D721Med (cell line): ENCODE measurements around the gene ZBTB1.
"Not testable (repeated sequence)": the region's sequence is repeated elsewhere in the genome, so short reads cannot be mapped to it uniquely, and the experiment has no call there.

Experiments
- DNase-seq: peaks from one replicate; pipeline ENCODE4 v3.0.0; 2011; ENCODE audit warnings: low spot score; ENCODE audit not compliant: insufficient read length
- FAIRE-seq: peaks from 2 replicates; lab custom pipeline; 2011; peaks lifted over from hg19 to GRCh38; lab: Jason Lieb, UNC
- CTCF ChIP-seq: IDR thresholded peaks from 2 replicates; pipeline ENCODE4 v1.5.1; 2012; ENCODE audit warnings: mild to moderate bottlenecking, control low read depth; ENCODE audit not compliant: insufficient read depth; ENCODE audit errors: missing control alignments

The ZBTB1 gene

DNA sequence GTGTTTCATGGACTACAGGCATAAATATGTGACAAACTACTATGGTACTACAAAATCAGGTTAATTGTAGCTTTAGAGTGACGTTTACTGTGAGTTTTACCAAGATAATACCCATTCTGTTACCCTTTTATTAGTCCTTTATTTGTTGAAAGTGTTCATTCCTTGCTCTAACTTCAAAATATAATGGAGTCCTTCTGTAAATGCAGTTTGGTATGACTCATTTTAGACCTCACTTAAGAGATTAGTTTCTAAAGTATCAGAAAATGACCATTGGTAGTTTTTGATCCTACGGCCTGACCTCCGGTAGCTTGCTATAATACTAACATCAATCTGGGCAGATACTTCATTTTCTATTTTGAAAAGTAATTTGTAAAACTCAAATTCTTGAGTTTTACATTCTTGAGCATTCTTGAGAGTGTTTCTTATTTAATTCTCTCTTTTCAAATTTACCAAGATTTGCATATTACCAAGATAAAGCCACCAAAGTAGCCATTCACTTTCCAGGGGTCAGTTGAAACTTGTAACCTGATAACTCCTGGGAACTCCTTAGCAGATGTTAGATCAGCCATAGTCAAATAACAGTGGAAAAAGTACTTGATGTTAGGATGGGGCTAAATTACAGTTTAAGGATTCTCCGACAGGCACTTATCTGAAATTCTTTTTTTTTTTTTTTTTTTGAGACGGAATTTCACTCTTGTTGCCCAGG is 40.2 kb downstream of the ZBTB1 start:
- no peak for FAIRE-seq
- no peak for TF ChIP-seq CTCF
- DNase-seq = no peak

GRCh38 chr14:64549016-64549415 is 44.4 kb downstream of the ZBTB1 start:
- no peak for DNase-seq
- no peak for FAIRE-seq
- TF ChIP-seq CTCF = no peak

DNA sequence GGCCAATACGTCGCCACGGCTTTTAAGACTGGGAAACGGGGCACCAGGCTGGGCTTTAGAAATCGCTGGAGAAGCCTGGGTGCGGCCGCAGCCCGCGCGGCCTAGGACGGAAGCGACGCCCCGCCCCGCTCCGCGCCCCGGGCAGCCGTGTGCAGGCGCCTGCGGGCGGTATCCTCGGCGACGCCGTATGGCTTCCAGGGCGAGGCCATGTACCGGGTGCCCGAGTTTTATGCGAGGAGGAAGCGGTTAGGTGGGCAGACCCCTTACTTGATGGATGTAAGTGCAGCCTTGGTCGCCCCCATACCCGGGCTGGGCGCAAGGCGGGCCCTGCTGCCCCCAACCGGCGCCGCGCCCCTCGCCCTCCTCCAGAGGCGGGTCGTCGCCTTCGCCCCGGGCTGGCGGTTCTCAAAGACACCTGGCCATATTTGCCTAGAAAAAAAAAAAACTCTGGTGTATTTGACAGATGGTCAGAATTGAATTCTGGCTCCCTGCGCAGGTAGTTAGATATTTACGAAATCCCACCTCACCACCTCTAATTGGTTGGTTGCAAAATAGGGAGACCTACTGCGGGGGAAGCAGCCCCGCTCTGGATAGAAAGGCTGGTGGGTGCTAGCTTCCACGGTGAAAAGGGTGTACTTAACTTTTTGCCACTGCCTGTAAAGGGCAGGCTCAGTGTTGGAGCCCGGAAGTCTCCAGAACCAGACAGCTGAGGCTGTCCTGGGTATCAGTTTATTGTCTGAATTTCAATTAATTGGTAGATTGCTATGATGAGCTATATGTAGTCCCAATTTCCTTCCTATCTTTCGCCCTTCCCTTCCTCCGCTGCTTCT is 45.4 kb downstream of the ZBTB1 start, which contains the start of gene PPP1R36:
TSS of gene PPP1R36 (plus strand) at position 171 of the 830 bp plus-strand sequence. CDS start at position 208, 37 bp downstream.
- no peak for DNase-seq
- FAIRE-seq = no peak
- TF ChIP-seq CTCF = no peak

DNA sequence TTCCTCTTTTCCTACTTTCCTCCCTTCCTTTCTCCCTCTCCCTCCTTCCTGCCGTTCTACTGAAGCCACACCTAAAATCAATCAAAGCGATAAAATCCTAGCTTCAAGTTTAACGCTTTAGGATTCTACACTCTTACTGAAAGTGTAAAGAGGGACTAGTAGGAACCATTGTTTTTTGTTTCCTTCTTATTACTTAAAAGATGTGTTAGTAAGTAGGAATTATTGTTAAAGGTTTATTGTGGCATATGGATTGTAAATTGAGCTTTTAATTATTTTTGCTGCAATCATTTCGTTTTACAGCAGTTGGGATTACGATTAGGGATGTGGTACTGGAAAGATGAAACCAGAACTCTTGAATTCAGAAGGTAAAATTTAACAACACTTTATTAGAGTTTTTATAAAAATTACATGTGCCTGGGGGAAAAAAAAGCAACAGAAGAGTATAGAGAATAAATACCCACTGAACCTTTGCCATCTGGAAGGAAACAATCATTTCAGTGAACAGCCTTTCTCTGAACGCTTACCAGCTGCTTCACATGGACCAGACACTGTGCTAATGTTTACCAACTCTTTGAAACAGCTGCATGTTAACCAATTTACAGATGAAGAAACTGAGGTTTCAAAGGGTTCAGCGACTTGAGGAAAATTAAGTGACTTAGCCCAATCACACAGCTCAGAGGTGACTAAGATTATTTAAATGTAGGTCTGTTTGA is 46.2 kb downstream of the ZBTB1 start:
- no peak for DNase-seq
- FAIRE-seq = no peak
- no peak for TF ChIP-seq CTCF

GRCh38 chr14:64554556-64554955 is 50.0 kb downstream of the ZBTB1 start:
- TF ChIP-seq CTCF = no peak
- FAIRE-seq (no peak), DNase-seq (no peak)

DNA sequence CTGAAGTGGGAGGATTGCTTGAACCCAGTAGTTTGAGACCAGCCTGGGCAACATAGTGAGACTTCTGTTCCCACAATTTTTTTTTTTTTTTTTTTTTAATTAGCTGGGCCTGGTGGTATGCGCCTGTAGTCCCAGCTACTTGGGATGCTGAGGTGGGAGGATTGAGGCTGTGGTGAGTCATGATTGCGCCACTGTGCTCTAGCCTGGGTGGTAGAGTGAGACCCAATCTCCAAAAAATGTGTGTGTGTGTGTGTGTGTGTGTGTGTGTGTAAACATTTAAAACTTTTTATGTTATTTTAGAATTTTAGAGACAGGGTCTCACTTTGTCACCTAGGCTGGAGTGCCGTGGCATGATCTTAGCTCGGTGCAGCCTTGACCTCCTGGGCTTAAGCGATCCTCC is 52.0 kb downstream of the ZBTB1 start:
- TF ChIP-seq CTCF = no peak
- no peak for DNase-seq
- no peak for FAIRE-seq

DNA sequence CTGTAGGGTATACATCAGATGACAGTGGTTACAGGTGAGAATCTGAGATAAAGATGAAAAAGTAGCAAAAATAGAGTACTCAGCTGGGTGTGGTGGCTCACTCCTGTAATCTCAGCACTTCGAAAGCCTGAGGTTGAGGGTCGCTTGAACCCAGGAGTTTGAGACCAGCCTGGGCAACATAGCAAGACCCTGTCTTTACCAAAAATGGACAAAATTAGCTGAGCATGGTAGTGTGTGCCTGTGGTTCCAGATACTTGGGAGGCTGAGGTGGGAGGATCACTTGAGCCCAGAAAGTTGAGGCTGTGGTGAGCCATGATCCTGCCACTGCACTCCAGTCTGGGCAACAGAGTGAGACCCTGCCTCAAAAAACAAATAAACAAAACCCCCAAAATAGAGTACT is 53.6 kb downstream of the ZBTB1 start:
- FAIRE-seq, DNase-seq: not testable (repeated sequence)
